HepG2 (cell line): ENCODE data around the gene ANKRD39. TPM values are rescaled to one million over a fixed set of nuclear protein-coding genes. Genes with fewer than 3 reads are reported as not detected.

Source experiments
- ARNT ChIP-seq: fragments of 450-650 bp; IDR thresholded peaks from 2 replicates; pipeline ENCODE4 v1.6.1; 2017
- CREM ChIP-seq, 2 experiments: sonication (generic) in 1 of 2; formaldehyde crosslinking in 1 of 2; IDR thresholded peaks; 2 replicates each; pipeline versions ENCODE4 v1.4.0 to v1.6.1; 2016 to 2020; ENCODE audit warnings: antibody characterized with exemption in 1 of 2, mild to moderate bottlenecking in 1 of 2, missing genetic modification reagents in 1 of 2
- HHEX ChIP-seq: IDR thresholded peaks from 2 replicates; pipeline ENCODE4 v1.6.1; 2016; ENCODE audit warnings: control low read depth
- HNRNPUL1 ChIP-seq: fragments of 200-400 bp; formaldehyde crosslinking; IDR thresholded peaks from 2 replicates; pipeline ENCODE4 v1.6.1; 2017; ENCODE audit warnings: low read depth, mild to moderate bottlenecking, low read length, moderate library complexity
- KLF9 ChIP-seq: IDR thresholded peaks from 2 replicates; pipeline ENCODE4 v1.6.1; 2016; ENCODE audit warnings: low read depth
- MAFG ChIP-seq: sonication (generic); formaldehyde crosslinking; IDR thresholded peaks from 2 replicates; pipeline ENCODE4 v1.5.1; 2020; ENCODE audit warnings: mild to moderate bottlenecking, missing genetic modification reagents
- MED1 ChIP-seq: sonication (generic); formaldehyde crosslinking; IDR thresholded peaks from 2 replicates; pipeline ENCODE4 v1.4.0; 2020; ENCODE audit warnings: missing genetic modification reagents
- MLXIP ChIP-seq: sonication (generic); formaldehyde crosslinking; IDR thresholded peaks from 2 replicates; pipeline ENCODE4 v1.9.0; 2021; ENCODE audit warnings: missing genetic modification reagents, borderline replicate concordance
- NFIC ChIP-seq: IDR thresholded peaks from 2 replicates; pipeline ENCODE4 v1.6.1; 2012; ENCODE audit warnings: mild to moderate bottlenecking, low read length, inconsistent platforms
- PBX3 ChIP-seq: sonication (generic); formaldehyde crosslinking; IDR thresholded peaks from 2 replicates; pipeline ENCODE4 v1.8.1; 2023; ENCODE audit warnings: missing genetic modification reagents, inconsistent platforms, borderline replicate concordance
- PREB ChIP-seq: sonication (generic); formaldehyde crosslinking; IDR thresholded peaks from 2 replicates; pipeline ENCODE4 v1.4.0; 2020; ENCODE audit warnings: missing genetic modification reagents
- RELA ChIP-seq: sonication (generic); formaldehyde crosslinking; IDR thresholded peaks from 2 replicates; pipeline ENCODE4 v1.4.0; 2020; ENCODE audit warnings: missing genetic modification reagents
- SMYD3 ChIP-seq: sonication (generic); formaldehyde crosslinking; IDR thresholded peaks from 2 replicates; pipeline ENCODE4 v1.8.1; 2023; ENCODE audit warnings: mild to moderate bottlenecking, missing genetic modification reagents
- SRSF9 ChIP-seq: fragments of 200-400 bp; formaldehyde crosslinking; IDR thresholded peaks from 2 replicates; pipeline ENCODE4 v1.6.1; 2018; ENCODE audit warnings: borderline replicate concordance, mild to moderate bottlenecking, low read depth, low read length; ENCODE audit not compliant: insufficient read depth, poor library complexity, severe bottlenecking
- YEATS2 ChIP-seq: sonication (generic); formaldehyde crosslinking; IDR thresholded peaks from 2 replicates; pipeline ENCODE4 v1.4.0; 2020; ENCODE audit warnings: missing genetic modification reagents, borderline replicate concordance
- ZFP36L1 ChIP-seq: sonication (generic); formaldehyde crosslinking; IDR thresholded peaks from 2 replicates; pipeline ENCODE4 v1.8.0; 2022; ENCODE audit warnings: mild to moderate bottlenecking, missing genetic modification reagents, moderate library complexity
- ZMYM4 ChIP-seq: sonication (generic); formaldehyde crosslinking; IDR thresholded peaks from 2 replicates; pipeline ENCODE4 v1.8.1; 2023; ENCODE audit warnings: mild to moderate bottlenecking, missing genetic modification reagents
- ZNF441 ChIP-seq: sonication (generic); formaldehyde crosslinking; IDR thresholded peaks from 2 replicates; pipeline ENCODE4 v1.7.0; 2021; ENCODE audit warnings: missing genetic modification reagents, borderline replicate concordance
- ZNF451 ChIP-seq: sonication (generic); formaldehyde crosslinking; IDR thresholded peaks from 2 replicates; pipeline ENCODE4 v1.5.0; 2020; ENCODE audit warnings: mild to moderate bottlenecking, missing genetic modification reagents
- ZNF660 ChIP-seq: sonication (generic); formaldehyde crosslinking; IDR thresholded peaks from 2 replicates; pipeline ENCODE4 v1.5.1; 2020; ENCODE audit warnings: mild to moderate bottlenecking, low read depth, missing genetic modification reagents, borderline replicate concordance
- ZNF773 ChIP-seq: sonication (generic); formaldehyde crosslinking; IDR thresholded peaks from 2 replicates; pipeline ENCODE4 v1.4.0; 2020; ENCODE audit warnings: missing genetic modification reagents, borderline replicate concordance
- ZNF841 ChIP-seq: sonication (generic); formaldehyde crosslinking; IDR thresholded peaks from 2 replicates; pipeline ENCODE4 v1.8.1; 2023; ENCODE audit warnings: missing genetic modification reagents, borderline replicate concordance
- ZZZ3 ChIP-seq: sonication (generic); formaldehyde crosslinking; IDR thresholded peaks from 2 replicates; pipeline ENCODE4 v1.4.0; 2020; ENCODE audit warnings: missing genetic modification reagents, mild to moderate bottlenecking, borderline replicate concordance
- polyA plus RNA-seq, 8 experiments: library from polyadenylated mRNA; depleted of rRNA in 3 of 8; stranded (reverse) in 7 of 8; unstranded in 1 of 8; fragments of >200 nt; fragmentation: Illumina TruSeq in 4 of 8; extraction: Trizol in 4 of 8; gene quantifications; 2 replicates each; pipeline versions ENCODE4 v1.2.1 to v1.2.3, GENCODE V29; 2011 to 2016; ENCODE audit warnings: low read depth in 4 of 8, missing spikeins in 1 of 8, mixed read lengths in 1 of 8; ENCODE audit not compliant: insufficient read depth in 1 of 8
- total RNA-seq, 5 experiments: library from RNA; depleted of rRNA; stranded (reverse); fragments of >200 nt; fragmentation: Illumina TruSeq; extraction: Trizol; gene quantifications; 2 replicates each; pipeline ENCODE4 v1.2.3, GENCODE V29; 2016; ENCODE audit warnings: low read depth in 1 of 5

Gene ANKRD39
- total and polyA plus RNA-seq, 2 of the 13 experiments (the other 11 are each of a cell fraction or from before 2014, with no cell fraction given) = 23.2 to 24.8 TPM

DNA sequence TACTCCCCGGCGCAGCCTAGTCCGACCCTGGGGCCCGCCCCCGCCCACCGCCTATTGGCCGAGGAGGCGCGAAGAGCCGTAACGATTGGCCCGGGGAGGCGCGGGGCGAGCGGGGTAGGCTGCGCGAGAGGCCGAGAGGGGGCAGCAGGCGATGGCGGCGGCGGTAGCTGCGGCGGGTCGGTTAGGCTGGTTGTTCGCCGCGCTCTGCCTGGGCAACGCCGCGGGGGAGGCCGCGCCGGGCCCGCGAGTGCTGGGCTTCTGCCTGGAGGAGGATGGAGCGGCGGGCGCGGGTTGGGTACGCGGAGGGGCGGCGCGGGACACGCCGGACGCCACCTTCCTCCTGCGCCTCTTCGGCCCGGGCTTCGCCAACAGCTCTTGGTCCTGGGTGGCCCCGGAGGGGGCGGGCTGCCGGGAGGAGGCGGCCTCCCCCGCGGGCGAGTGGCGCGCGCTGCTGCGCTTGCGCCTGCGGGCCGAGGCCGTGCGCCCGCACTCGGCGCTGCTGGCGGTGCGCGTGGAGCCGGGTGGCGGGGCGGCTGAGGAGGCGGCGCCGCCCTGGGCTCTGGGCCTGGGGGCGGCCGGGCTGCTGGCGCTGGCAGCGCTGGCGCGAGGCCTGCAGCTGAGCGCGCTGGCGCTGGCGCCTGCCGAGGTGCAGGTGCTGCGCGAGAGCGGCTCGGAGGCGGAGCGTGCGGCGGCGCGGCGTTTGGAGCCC is 41.5 kb downstream of the ANKRD39 start, which contains the start of gene CNNM3 (continued):
- TF ChIP-seq RELA (0 out of 2 replicates have a peak, but pooled peaks have one; percentile 44), MLXIP (0 out of 2 replicates have a peak, but pooled peaks have one; percentile 10), PREB (CRISPR knock-in tag) (no peak), ZNF660 (CRISPR knock-in tag) (no peak), KLF9 (0 out of 2 replicates have a peak, but pooled peaks have one; percentile 46), CREM (IDR thresholded peaks at IDR 0.05) (no peak), CREM (CRISPR knock-in tag; IDR thresholded peaks at IDR 0.05) (no peak), NFIC (no peak), SRSF9 (no peak), MED1 (CRISPR knock-in tag) (peak; percentile 54), ZNF451 (peak; percentile 97), ZNF773 (CRISPR knock-in tag) (peak; percentile 85; the same call in 1 of the 2 replicates), ZMYM4 (peak; percentile 59), PBX3 (CRISPR knock-in tag) (no peak), MAFG (CRISPR knock-in tag) (no peak), HNRNPUL1 (no peak), ZFP36L1 (CRISPR knock-in tag) (peak; percentile 91), ARNT (no peak), ZZZ3 (no peak), ZNF441 (CRISPR knock-in tag) (peak; percentile 52; the same call in 1 of the 2 replicates), HHEX (CRISPR knock-in tag) (no peak), SMYD3 (CRISPR knock-in tag) (no peak), YEATS2 (CRISPR knock-in tag) (0 out of 2 replicates have a peak, but pooled peaks have one; percentile 31), ZNF841 (0 out of 2 replicates have a peak, but pooled peaks have one; percentile 38)
